H1 (cell line): ENCODE data around the gene UQCC5. TPM values are rescaled to one million over a fixed set of nuclear protein-coding genes. Genes with fewer than 3 reads are reported as not detected.

Experiments
- CTCF ChIA-PET: fragments of 300-600 bp; sonication (Branson Sonifier 250); formaldehyde crosslinking; loops from one replicate; lab custom pipeline; 2021; ENCODE audit not compliant: partially characterized antibody; lab: Charles Lee
- POLR2A ChIA-PET: fragments of 300-600 bp; sonication (Branson Sonifier 250); formaldehyde crosslinking; loops from one replicate; lab custom pipeline; 2021; ENCODE audit warnings: inconsistent platforms; ENCODE audit not compliant: partially characterized antibody; lab: Charles Lee
- DNase-seq, 2 experiments: peaks; one replicate each; pipeline versions ENCODE4 v3.0.0 to v3.0.0-alpha.2; 2010 to 2022; ENCODE audit warnings: low spot score in 2 of 2, low read depth in 1 of 2, mixed read lengths in 1 of 2
- FAIRE-seq: peaks from 2 replicates; lab custom pipeline; 2011; peaks lifted over from hg19 to GRCh38; lab: Jason Lieb, UNC
- H2AFZ ChIP-seq: 2 replicates; pipeline ENCODE4 v1.8.1; 2012; ENCODE audit warnings: low read length, inconsistent platforms
- H2AK5ac ChIP-seq: 2 replicates; pipeline ENCODE4 v1.6.1; 2013; ENCODE audit warnings: low read depth, low read length
- H2BK120ac ChIP-seq: replicated peaks from 2 replicates; pipeline ENCODE3; 2013; ENCODE audit warnings: low read depth, low read length, inconsistent platforms
- H2BK12ac ChIP-seq: 2 replicates; pipeline ENCODE4 v1.6.1; 2013; ENCODE audit warnings: low read depth, low read length
- H2BK15ac ChIP-seq: 2 replicates; pipeline ENCODE4 v1.6.1; 2013; ENCODE audit warnings: low read length
- H2BK20ac ChIP-seq: 2 replicates; pipeline ENCODE4 v1.6.1; 2013; ENCODE audit warnings: low read length
- H2BK5ac ChIP-seq: 2 replicates; pipeline ENCODE4 v1.6.1; 2013; ENCODE audit warnings: low read depth, low read length
- H3K14ac ChIP-seq: 2 replicates; pipeline ENCODE4 v1.6.1; 2013; ENCODE audit warnings: inconsistent platforms; ENCODE audit not compliant: insufficient read length
- H3K18ac ChIP-seq: 2 replicates; pipeline ENCODE4 v1.6.1; 2013; ENCODE audit warnings: low read length; ENCODE audit errors: extremely low read depth
- H3K23ac ChIP-seq: 2 replicates; pipeline ENCODE4 v1.6.1; 2013; ENCODE audit warnings: inconsistent platforms; ENCODE audit not compliant: insufficient read length
- H3K23me2 ChIP-seq: 2 replicates; pipeline ENCODE4 v1.6.1; 2013; ENCODE audit warnings: low read depth, low read length
- H3K27ac ChIP-seq: 2 replicates; pipeline ENCODE4 v1.6.1; 2011; ENCODE audit warnings: low read depth, low read length, inconsistent platforms
- H3K27me3 ChIP-seq, 4 experiments: replicated peaks in 1 of 4; 1 replicate in 1 of 4; 2 replicates in 3 of 4; pipeline versions ENCODE4 v1.6.1 to v1.8.1; 2011 to 2013; ENCODE audit warnings: low read length in 3 of 4, mild to moderate bottlenecking in 3 of 4, inconsistent platforms in 2 of 4, mixed read lengths in 2 of 4, moderate library complexity in 1 of 4; ENCODE audit not compliant: control insufficient read depth in 3 of 4, insufficient read depth in 3 of 4; ENCODE audit errors: extremely low read depth in 1 of 4
- H3K36me3 ChIP-seq, 4 experiments: 2 replicates each; pipeline versions ENCODE4 v1.6.1 to v1.8.1; 2011 to 2013; ENCODE audit warnings: mild to moderate bottlenecking in 4 of 4, low read length in 3 of 4, moderate library complexity in 2 of 4, control low read depth in 1 of 4, inconsistent platforms in 1 of 4; ENCODE audit not compliant: insufficient read depth in 4 of 4, control insufficient read depth in 2 of 4
- H3K4ac ChIP-seq: replicated peaks from 2 replicates; pipeline ENCODE3; 2013; ENCODE audit warnings: low read length, low read depth, mixed read lengths, inconsistent platforms; ENCODE audit not compliant: insufficient read length
- H3K4me1 ChIP-seq, 4 experiments: replicated peaks in 1 of 4; 1 replicate in 1 of 4; 2 replicates in 3 of 4; pipeline versions ENCODE4 v1.6.1 to v1.8.1; 2011 to 2013; ENCODE audit warnings: low read length in 3 of 4, inconsistent platforms in 2 of 4, mixed read lengths in 1 of 4; ENCODE audit not compliant: insufficient read depth in 4 of 4, control insufficient read depth in 3 of 4
- H3K4me2 ChIP-seq, 2 experiments: 2 replicates each; pipeline versions ENCODE4 v1.6.1 to v1.8.1; 2011 to 2013; ENCODE audit warnings: low read depth in 2 of 2, low read length in 2 of 2, control low read depth in 1 of 2, inconsistent platforms in 1 of 2, mild to moderate bottlenecking in 1 of 2; ENCODE audit not compliant: insufficient read depth in 1 of 2
- H3K4me3 ChIP-seq, 4 experiments: fragments of 200-600, 300-600 bp in 1 of 4; sonication (generic), shearing (Covaris generic), sonication (Bioruptor Twin) in 1 of 4; 2 replicates each; pipeline versions ENCODE4 v1.5.1 to v1.8.1; 2011 to 2016; ENCODE audit warnings: low read length in 4 of 4, low read depth in 3 of 4, control low read depth in 2 of 4, inconsistent platforms in 2 of 4, mild to moderate bottlenecking in 2 of 4, mixed read lengths in 1 of 4, moderate library complexity in 1 of 4; ENCODE audit not compliant: insufficient read depth in 2 of 4; ENCODE audit errors: extremely low read depth in 1 of 4
- H3K56ac ChIP-seq: replicated peaks from 2 replicates; pipeline ENCODE3; 2013; ENCODE audit warnings: low read depth, mild to moderate bottlenecking, mixed read lengths, low read length, inconsistent platforms; ENCODE audit not compliant: insufficient read length
- H3K79me1 ChIP-seq: 2 replicates; pipeline ENCODE4 v1.6.1; 2013; ENCODE audit warnings: low read depth, low read length, control low read depth
- H3K79me2 ChIP-seq, 2 experiments: 2 replicates each; pipeline versions ENCODE4 v1.6.1 to v1.8.1; 2012 to 2013; ENCODE audit warnings: low read length in 2 of 2, mild to moderate bottlenecking in 2 of 2, inconsistent platforms in 1 of 2; ENCODE audit not compliant: insufficient read depth in 2 of 2, control insufficient read depth in 1 of 2
- H3K9ac ChIP-seq, 4 experiments: replicated peaks in 1 of 4; 1 replicate in 1 of 4; 2 replicates in 3 of 4; pipeline versions ENCODE4 v1.6.1 to v1.8.1; 2011 to 2013; ENCODE audit warnings: low read depth in 3 of 4, low read length in 3 of 4, control low read depth in 2 of 4, mild to moderate bottlenecking in 2 of 4, moderate library complexity in 2 of 4, inconsistent platforms in 1 of 4; ENCODE audit errors: extremely low read depth in 1 of 4
- H3K9me3 ChIP-seq, 2 experiments: 2 replicates each; pipeline versions ENCODE4 v1.6.1 to v1.8.1; 2012 to 2013; ENCODE audit warnings: mild to moderate bottlenecking in 2 of 2, moderate library complexity in 2 of 2, control low read depth in 1 of 2, inconsistent platforms in 1 of 2, low read depth in 1 of 2, low read length in 1 of 2, mixed read lengths in 1 of 2; ENCODE audit not compliant: insufficient read depth in 2 of 2
- H4K20me1 ChIP-seq, 2 experiments: replicated peaks in 1 of 2; 2 replicates each; pipeline versions ENCODE3 to v1.8.1; 2011 to 2013; ENCODE audit warnings: inconsistent platforms in 2 of 2, low read length in 2 of 2, mild to moderate bottlenecking in 1 of 2; ENCODE audit not compliant: insufficient read depth in 2 of 2, control insufficient read depth in 1 of 2
- H4K5ac ChIP-seq: 2 replicates; pipeline ENCODE4 v1.6.1; 2013; ENCODE audit warnings: low read length, low read depth, mixed read lengths, inconsistent platforms; ENCODE audit not compliant: insufficient read length
- H4K8ac ChIP-seq: 2 replicates; pipeline ENCODE4 v1.8.0; 2013; ENCODE audit warnings: mild to moderate bottlenecking, moderate library complexity, low read length, inconsistent platforms; ENCODE audit not compliant: insufficient read depth; ENCODE audit errors: extremely low read depth
- H4K91ac ChIP-seq: replicated peaks from 2 replicates; pipeline ENCODE3; 2013; ENCODE audit warnings: low read length, mixed read lengths, inconsistent platforms; ENCODE audit not compliant: insufficient read length
- BACH1 ChIP-seq: IDR thresholded peaks from 2 replicates; pipeline ENCODE4 v1.6.1; 2012; ENCODE audit warnings: low read length, improper control_type of control experiment
- KDM4A ChIP-seq: IDR thresholded peaks from one replicate; pipeline ENCODE4 v1.7.1; 2012; ENCODE audit warnings: low read depth, mild to moderate bottlenecking, moderate library complexity, low read length, inconsistent platforms; ENCODE audit not compliant: severe bottlenecking
- MAFK ChIP-seq: IDR thresholded peaks from 2 replicates; pipeline ENCODE4 v1.6.1; 2012; ENCODE audit warnings: low read depth, mild to moderate bottlenecking, improper control_type of control experiment, low read length
- RFX5 ChIP-seq: IDR thresholded peaks from 2 replicates; pipeline ENCODE4 v1.6.1; 2011; ENCODE audit warnings: low read depth, low read length, improper control_type of control experiment, borderline replicate concordance
- RXRA ChIP-seq: IDR thresholded peaks from 2 replicates; pipeline ENCODE4 v1.6.1; 2011; ENCODE audit warnings: low read depth, mild to moderate bottlenecking, low read length, moderate library complexity; ENCODE audit not compliant: insufficient read depth
- SP2 ChIP-seq: IDR thresholded peaks from 2 replicates; pipeline ENCODE4 v1.6.1; 2012; ENCODE audit warnings: mild to moderate bottlenecking, low read length, inconsistent platforms
- TCF12 ChIP-seq: IDR thresholded peaks from 2 replicates; pipeline ENCODE4 v1.6.1; 2011; ENCODE audit warnings: low read depth, mild to moderate bottlenecking, low read length
- YY1 ChIP-seq: IDR thresholded peaks from 2 replicates; pipeline ENCODE4 v1.6.1; 2011; ENCODE audit warnings: low read depth, mild to moderate bottlenecking, low read length
- WGBS, 2 experiments: shearing (Covaris generic) in 1 of 2; methylation state at CpG; one replicate each; pipeline versions ENCODE4 v1.1.6 to v1.1.7; 2013 to 2015; ENCODE audit warnings: low lambda C conversion rate in 2 of 2, mixed read lengths in 2 of 2, inconsistent platforms in 1 of 2, low coverage in 1 of 2, missing lambda C conversion rate in 1 of 2; ENCODE audit not compliant: insufficient replicate concordance in 2 of 2, insufficient coverage in 1 of 2, insufficient read length in 1 of 2; ENCODE audit errors: extremely low coverage in 1 of 2, missing lambda C conversion rate in 1 of 2; 5-methylcytosine and 5-hydroxymethylcytosine counted together
- polyA plus RNA-seq, 7 experiments: library from polyadenylated mRNA; depleted of rRNA in 3 of 7; stranded (reverse) in 5 of 7; unstranded in 2 of 7; fragments of >200 nt in 5 of 7; fragments of 200-250 nt in 2 of 7; gene quantifications; 1 replicate in 5 of 7; 2 replicates in 1 of 7; 4 replicates in 1 of 7; pipeline versions ENCODE4 v1.2.1 to v1.2.3, GENCODE V29; 2011 to 2013; ENCODE audit warnings: missing spikeins in 2 of 7, mixed read lengths in 2 of 7
- total RNA-seq: library from RNA; stranded (reverse); fragmentation: NEBNext Ultra II Directional; extraction: Animal tissue kit (Norgen Biotek cat#: 25700); gene quantifications from 2 replicates; pipeline ENCODE4 v1.2.1, GENCODE V29; 2021

The UQCC5 gene
- total and polyA plus RNA-seq, 2 of the 8 experiments (the other 6 are each of a cell fraction or from before 2014, with no cell fraction given) = 35.0 to 37.7 TPM

DNA sequence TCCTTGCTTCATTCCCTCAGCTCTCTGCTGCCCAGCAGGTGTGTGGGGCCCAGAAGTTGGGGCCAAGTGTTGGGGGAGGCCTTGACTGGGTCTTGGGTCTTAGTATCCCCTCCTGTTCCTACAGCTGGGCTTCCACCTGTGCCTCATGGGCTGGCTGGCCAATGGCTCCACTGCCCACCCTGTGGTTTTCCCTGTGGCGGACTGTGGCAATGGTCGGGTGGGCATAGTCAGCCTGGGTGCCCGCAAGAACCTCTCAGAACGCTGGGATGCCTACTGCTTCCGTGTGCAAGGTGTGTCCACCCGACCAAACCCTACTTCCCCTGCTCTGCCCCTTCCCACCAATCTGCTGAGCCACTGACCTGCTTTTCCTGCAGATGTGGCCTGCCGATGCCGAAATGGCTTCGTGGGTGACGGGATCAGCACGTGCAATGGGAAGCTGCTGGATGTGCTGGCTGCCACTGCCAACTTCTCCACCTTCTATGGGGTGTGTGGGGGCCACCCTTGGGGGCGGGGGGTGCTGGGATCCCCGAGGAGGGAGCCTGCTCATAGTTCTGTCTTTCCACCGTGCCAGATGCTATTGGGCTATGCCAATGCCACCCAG lies 13.7 kb upstream of the UQCC5 start:
- H4K91ac ChIP-seq = no peak overlapping the region
- H3K27ac ChIP-seq = no peak overlapping the region
- no peak overlapping the region for H3K23ac ChIP-seq
- peaks cover 16 to 47% (median 27%) of the 10 kb centered on the region in 4 experiments for H3K36me3 ChIP-seq
- 0 out of 2 replicates have a peak, but pooled peaks cover under 1% of the 10 kb centered on the region for H3K79me1 ChIP-seq
- CTCF ChIA-PET = no interaction called here
- H3K27me3 ChIP-seq = peaks cover 0 to 8% (median 3%) of the 10 kb centered on the region in 4 experiments; a peak in 5 of 7 replicates
- H2AFZ ChIP-seq = no peak overlapping the region
- no peak overlapping the region for H3K4me2 ChIP-seq
- DNase-seq = no peak
- no peak overlapping the region for H3K4me3 ChIP-seq
- no peak for FAIRE-seq
- H3K14ac ChIP-seq = no peak overlapping the region
- H3K4me1 ChIP-seq = peaks cover 0 to 6% (median 4%) of the 10 kb centered on the region in 4 experiments; a peak in 5 of 7 replicates
- no peaks in the 10 kb centered on the region for H3K79me2 ChIP-seq
- no peaks in the 10 kb centered on the region for H3K9me3 ChIP-seq
- H2BK5ac ChIP-seq = no peak overlapping the region; the same call in 1 of the 2 replicates
- H3K4ac ChIP-seq = no peak overlapping the region
- H4K5ac ChIP-seq = no peak overlapping the region
- H3K23me2 ChIP-seq = no peaks in the 10 kb centered on the region; the same call in 1 of the 2 replicates
- POLR2A ChIA-PET = interaction anchor here (0.7 to 3.5 kb wide), 7 partner anchors 10 to 57 kb away, joined by 3 to 16 read pairs (median 5); partner anchors contain the start of genes STAB1 and UQCC5
- WGBS, 2 experiments = 90% methylated on average over 11 of the region's 14 CpGs; no CpG with 5 or more reads in 1 of the 2 experiments
- H3K9ac ChIP-seq = no peak overlapping the region; a peak in 1 of 7 replicates
- no peak overlapping the region for H2BK15ac ChIP-seq
- H2BK120ac ChIP-seq = no peak overlapping the region
- no peak overlapping the region for H3K56ac ChIP-seq
- H2BK12ac ChIP-seq = no peak overlapping the region
- H2BK20ac ChIP-seq = no peak overlapping the region
- no peak overlapping the region for H2AK5ac ChIP-seq
- no peak overlapping the region for H3K18ac ChIP-seq
- peaks cover 3 to 28% of the 10 kb centered on the region in 2 experiments for H4K20me1 ChIP-seq
- no peak overlapping the region for H4K8ac ChIP-seq
- TF ChIP-seq SP2 (no peak), KDM4A (no peak), YY1 (no peak), MAFK (no peak), BACH1 (no peak), TCF12 (no peak), RXRA (no peak), RFX5 (no peak)
